DOHH2 (cell line): ENCODE results near the gene TRMT112.
"Not testable (repeated sequence)": the region's sequence is repeated elsewhere in the genome, so short reads cannot be mapped to it uniquely, and the experiment has no call there.

Source experiments
- CTCF ChIP-seq: fragments of 200-600 bp; sonication (generic); IDR thresholded peaks from one replicate; pipeline ENCODE4 v1.5.1; 2014; ENCODE audit warnings: antibody characterized with exemption, mild to moderate bottlenecking, low read depth, low read length; ENCODE audit not compliant: poor library complexity, severe bottlenecking
- EZH2phosphoT487 ChIP-seq: fragments of 200-600 bp; sonication (generic); IDR thresholded peaks from 2 replicates; pipeline ENCODE4 v1.6.1; 2017; ENCODE audit warnings: borderline replicate concordance, mild to moderate bottlenecking, antibody characterized with exemption, low read length, moderate library complexity, mixed read lengths

- TF ChIP-seq CTCF, EZH2phosphoT487: not testable (repeated sequence)
Measured at GRCh38 chr11:64307795-64308194, 9.6 kb downstream of the TRMT112 start.
